ENCODE results near the gene KRTAP1-5. TPM values are rescaled to one million over a fixed set of nuclear protein-coding genes. Genes with fewer than 3 reads are reported as not detected.

The KRTAP1-5 gene
- total and polyA plus RNA-seq, 10 of the 15 experiments (the other 5 are each of a cell fraction or from before 2014, with no cell fraction given): not detected

GRCh38 chr17:41058741-41059140, 31.7 kb upstream of the KRTAP1-5 start:
- intact Hi-C loops (cut with micrococcal nuclease; ENCODE audit: unreplicated experiment): no loop called here
- H3K9ac ChIP-seq (ENCODE audit: control insufficient read depth, insufficient read depth, low read length): no peak overlapping the region
- H3K27me3 ChIP-seq (replicated peaks in 1 of 2; ENCODE audit: control insufficient read depth in 2 of 2, insufficient read depth in 2 of 2, low read length in 1 of 2): no peaks in the 10 kb centered on the region
- BruUV-seq (replicated peaks): no TSS peak
- H3K4me3 ChIP-seq: no peak overlapping the region
- no peaks in the 10 kb centered on the region for H3K9me3 ChIP-seq (replicated peaks; ENCODE audit: control insufficient read depth, insufficient read depth, low read length)
- DNase-seq (ENCODE audit: low read depth, low spot score) (no peak), FAIRE-seq (no peak), ATAC-seq (no peak)
- 17% methylated on average over 5 of the region's 5 CpGs for WGBS (ENCODE audit: insufficient coverage, insufficient replicate concordance, low lambda C conversion rate, missing lambda C conversion rate)
- H3K4me1 ChIP-seq (ENCODE audit: control insufficient read depth, insufficient read depth, low read length): no peaks in the 10 kb centered on the region
- no peak overlapping the region for H3K27ac ChIP-seq (ENCODE audit: control insufficient read depth, insufficient read depth)
- ChIA-PET RAD21 (ENCODE audit: unreplicated experiment) (no interaction called here), SMC1A (ENCODE audit: uncharacterized antibody, unreplicated experiment) (interaction anchor here (0.6 kb wide), 1 partner anchor 386 kb away, joined by 3 read pairs; no protein-coding TSS in a partner anchor), POLR2A (no interaction called here), CTCF (no interaction called here)
- in situ Hi-C loops (cut with MboI): no loop called here
- H3K4me2 ChIP-seq (ENCODE audit: control insufficient read depth, insufficient read depth): no peak overlapping the region
- H4K20me1 ChIP-seq (ENCODE audit: control insufficient read depth, insufficient read depth): no peaks in the 10 kb centered on the region
- no peaks in the 10 kb centered on the region for H3K36me3 ChIP-seq (ENCODE audit: control insufficient read depth in 2 of 2, insufficient read depth in 2 of 2, low read length in 1 of 2)
- TF ChIP-seq LARP7 (IDR thresholded peaks at IDR 0.05) (no peak), RAD21 (IDR thresholded peaks at IDR 0.05; ENCODE audit: insufficient read depth, low read depth, low read length) (no peak), EED (IDR thresholded peaks at IDR 0.05; ENCODE audit: low read depth) (no peak), NFYA (IDR thresholded peaks at IDR 0.05; ENCODE audit: borderline replicate concordance, low read depth, low read length) (no peak), SMARCA5 (IDR thresholded peaks at IDR 0.05) (no peak), CBFB (IDR thresholded peaks at IDR 0.05; ENCODE audit: low read depth) (no peak), RUNX3 (IDR thresholded peaks at IDR 0.05; ENCODE audit: low read length) (no peak), PRDM15 (CRISPR knock-in tag; IDR thresholded peaks at IDR 0.05) (no peak), JUND (IDR thresholded peaks at IDR 0.05; ENCODE audit: low read depth, low read length) (no peak), CEBPB (IDR thresholded peaks at IDR 0.05; ENCODE audit: borderline replicate concordance in 1 of 2, low read depth in 2 of 2, low read length in 2 of 2) (no peak)
- H2AFZ ChIP-seq (ENCODE audit: control insufficient read depth, low read depth, low read length): no peak overlapping the region
- no peaks in the 10 kb centered on the region for H3K79me2 ChIP-seq (ENCODE audit: control insufficient read depth, insufficient read depth, low read length)

All from GM12878 (cell line).